Tongue (tissue), 2 donors: Measurements from ENCODE around the gene CFDP1. TPM values are rescaled to one million over a fixed set of nuclear protein-coding genes. Genes with fewer than 3 reads are reported as not detected.

Source experiments
- DNase-seq: peaks from one replicate; pipeline ENCODE4 v3.0.0-alpha.2; 2015
- total RNA-seq: library from RNA; depleted of rRNA; stranded (reverse); fragments of >200 nt; gene quantifications from one replicate; pipeline ENCODE4 v1.2.3, GENCODE V29; 2014

The CFDP1 gene
- total RNA-seq, 1 donor from 2014 or later = 66.5 TPM

- no peak for DNase-seq
Observed at GRCh38 chr16:75372236-75372856, 61.0 kb downstream of the CFDP1 start.

- DNase-seq = no peak
Observed at GRCh38 chr16:75371171-75371570, 62.1 kb downstream of the CFDP1 start.

GRCh38 chr16:75364286-75364791 is 69.0 kb downstream of the CFDP1 start:
- DNase-seq = no peak

GRCh38 chr16:75362846-75363245 is 70.5 kb downstream of the CFDP1 start:
- no peak for DNase-seq

- DNase-seq = no peak
Observed at GRCh38 chr16:75361936-75362335, 71.4 kb downstream of the CFDP1 start.

- DNase-seq = no peak
Observed at GRCh38 chr16:75354170-75354569, 79.1 kb downstream of the CFDP1 start.

- no peak for DNase-seq
Observed at GRCh38 chr16:75351183-75351582, 82.1 kb downstream of the CFDP1 start.

- DNase-seq = no peak
Observed at GRCh38 chr16:75345711-75346110, 87.6 kb downstream of the CFDP1 start.

- DNase-seq = peak; percentile 27
Observed at GRCh38 chr16:75343941-75344340, 89.4 kb downstream of the CFDP1 start.

- DNase-seq = peak; percentile 53
Observed at GRCh38 chr16:75343286-75343685, 90.0 kb downstream of the CFDP1 start.

GRCh38 chr16:75342308-75342811 is 90.9 kb downstream of the CFDP1 start:
- no peak for DNase-seq

GRCh38 chr16:75341564-75342307 is 91.6 kb downstream of the CFDP1 start:
- DNase-seq = no peak

- peak; percentile 25 for DNase-seq
Observed at GRCh38 chr16:75340741-75341491, 92.4 kb downstream of the CFDP1 start.

GRCh38 chr16:75337430-75337829 is 95.9 kb downstream of the CFDP1 start:
- DNase-seq = no peak

- DNase-seq = no peak
Observed at GRCh38 chr16:75336521-75336920, 96.8 kb downstream of the CFDP1 start.

GRCh38 chr16:75333721-75334163 is 99.6 kb downstream of the CFDP1 start:
- no peak for DNase-seq

- no peak for DNase-seq
Observed at GRCh38 chr16:75329943-75330342, 103.4 kb downstream of the CFDP1 start.

GRCh38 chr16:75326333-75326732 is 107.0 kb downstream of the CFDP1 start:
- no peak for DNase-seq

- no peak for DNase-seq
Observed at GRCh38 chr16:75323933-75324332, 109.4 kb downstream of the CFDP1 start.

- no peak for DNase-seq
Observed at GRCh38 chr16:75323198-75323597, 110.1 kb downstream of the CFDP1 start.

- DNase-seq = no peak
Observed at GRCh38 chr16:75322740-75323139, 110.6 kb downstream of the CFDP1 start.

- no peak for DNase-seq
Observed at GRCh38 chr16:75320435-75320834, 112.9 kb downstream of the CFDP1 start.
